ENCODE measurements around the gene CMTR2.

DNA sequence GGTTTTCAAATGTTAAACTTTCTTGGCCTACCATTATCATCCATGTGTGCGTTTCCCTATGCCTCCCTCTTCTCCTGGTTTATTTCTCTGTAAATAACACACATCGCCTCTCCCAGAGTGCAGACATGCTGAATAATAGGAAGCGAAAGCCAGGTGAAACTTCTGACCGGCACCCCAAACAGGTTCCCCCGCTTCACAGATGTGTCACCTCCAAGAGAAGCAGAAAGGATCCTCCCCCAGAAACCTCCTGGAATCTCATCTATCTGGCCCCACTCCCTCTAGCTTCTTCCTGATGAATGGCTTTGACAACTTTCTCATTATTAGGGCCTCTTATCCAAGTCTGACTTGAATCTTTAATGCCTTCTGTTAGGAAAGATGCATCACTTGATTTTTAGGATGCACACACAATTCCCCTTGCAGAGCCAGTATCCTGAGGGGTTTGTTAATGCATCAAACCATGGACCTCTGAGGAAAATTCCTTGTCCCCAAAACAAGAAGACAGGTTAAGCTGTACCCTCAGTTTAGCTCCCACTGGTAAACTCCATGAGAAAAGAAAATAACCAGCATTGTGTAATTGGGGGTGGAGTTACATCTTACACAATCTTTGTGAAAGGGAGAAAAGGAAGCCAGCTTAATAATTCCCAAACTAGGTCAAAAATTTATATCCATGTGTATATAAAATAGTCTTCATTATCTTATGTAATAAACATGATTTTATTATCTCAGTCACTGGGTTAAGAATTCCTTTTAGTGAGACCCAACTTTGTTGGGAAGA lies 38.6 kb downstream of the CMTR2 start:
- TF ChIP-seq FOXK1 (CRISPR knock-in tag; IDR thresholded peaks at IDR 0.05) (no peak), CREB1 (CRISPR knock-in tag; IDR thresholded peaks at IDR 0.05) (no peak), KAT7 (CRISPR knock-in tag; IDR thresholded peaks at IDR 0.05; ENCODE audit: borderline replicate concordance) (no peak)
- TF ChIP-seq, protein P1, sequence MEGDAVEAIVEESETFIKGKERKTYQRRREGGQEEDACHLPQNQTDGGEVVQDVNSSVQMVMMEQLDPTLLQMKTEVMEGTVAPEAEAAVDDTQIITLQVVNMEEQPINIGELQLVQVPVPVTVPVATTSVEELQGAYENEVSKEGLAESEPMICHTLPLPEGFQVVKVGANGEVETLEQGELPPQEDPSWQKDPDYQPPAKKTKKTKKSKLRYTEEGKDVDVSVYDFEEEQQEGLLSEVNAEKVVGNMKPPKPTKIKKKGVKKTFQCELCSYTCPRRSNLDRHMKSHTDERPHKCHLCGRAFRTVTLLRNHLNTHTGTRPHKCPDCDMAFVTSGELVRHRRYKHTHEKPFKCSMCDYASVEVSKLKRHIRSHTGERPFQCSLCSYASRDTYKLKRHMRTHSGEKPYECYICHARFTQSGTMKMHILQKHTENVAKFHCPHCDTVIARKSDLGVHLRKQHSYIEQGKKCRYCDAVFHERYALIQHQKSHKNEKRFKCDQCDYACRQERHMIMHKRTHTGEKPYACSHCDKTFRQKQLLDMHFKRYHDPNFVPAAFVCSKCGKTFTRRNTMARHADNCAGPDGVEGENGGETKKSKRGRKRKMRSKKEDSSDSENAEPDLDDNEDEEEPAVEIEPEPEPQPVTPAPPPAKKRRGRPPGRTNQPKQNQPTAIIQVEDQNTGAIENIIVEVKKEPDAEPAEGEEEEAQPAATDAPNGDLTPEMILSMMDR (IDR thresholded peaks at IDR 0.05): no peak

All from WTC11 (cell line).